HG02642 (cell line): Measurements from ENCODE around the gene MACROD1.
A peak's percentile ranks its signal among the peaks of the same experiment; 100 is the strongest.
"Not testable (repeated sequence)": the region's sequence is repeated elsewhere in the genome, so short reads cannot be mapped to it uniquely, and the experiment has no call there.

Experiments used
- ATAC-seq: cut with Tn5 transposase; IDR thresholded peaks from one replicate; pipeline ENCODE4 v1.9.1; 2021; ENCODE audit warnings: mild to moderate bottlenecking; ENCODE audit not compliant: unreplicated experiment, poor library complexity

Gene MACROD1

GRCh38 chr11:63986156-63986931 is 179.6 kb downstream of the MACROD1 start, which contains the start of gene OTUB1:
Gene OTUB1 (plus strand): TSS chr11:63986438. CDS start chr11:63986457, 19 bp downstream.
- ATAC-seq: peak; percentile 91

- ATAC-seq: peak; percentile 51
These were observed 180.1 kb downstream of the MACROD1 start for GRCh38 chr11:63985812-63986155.

GRCh38 chr11:63979426-63979825 is 186.5 kb downstream of the MACROD1 start:
- ATAC-seq: no peak

GRCh38 chr11:63978551-63979239 is 187.2 kb downstream of the MACROD1 start:
- ATAC-seq: no peak

- peak; percentile 94 for ATAC-seq
These were observed 191.4 kb downstream of the MACROD1 start, which contains the start of gene COX8A for GRCh38 chr11:63974259-63975143. Gene COX8A (plus strand): TSS chr11:63974620. CDS start chr11:63974681, 61 bp downstream.

GRCh38 chr11:63973912-63974258 is 192.0 kb downstream of the MACROD1 start:
- not testable (repeated sequence) for ATAC-seq

GRCh38 chr11:63970902-63971301 is 195.0 kb downstream of the MACROD1 start:
- ATAC-seq: no peak

GRCh38 chr11:63969461-63969860 is 196.5 kb downstream of the MACROD1 start:
- ATAC-seq: no peak

- no peak for ATAC-seq
These were observed 199.5 kb downstream of the MACROD1 start for GRCh38 chr11:63966444-63966843.

- ATAC-seq: not testable (repeated sequence)
These were observed 202.0 kb downstream of the MACROD1 start for GRCh38 chr11:63963895-63964294.

GRCh38 chr11:63961608-63962412 is 204.1 kb downstream of the MACROD1 start:
- ATAC-seq: no peak

GRCh38 chr11:63958008-63958407 is 207.9 kb downstream of the MACROD1 start:
- no peak for ATAC-seq

GRCh38 chr11:63952570-63952969 is 213.3 kb downstream of the MACROD1 start:
- ATAC-seq: no peak

- ATAC-seq: no peak
These were observed 214.0 kb downstream of the MACROD1 start for GRCh38 chr11:63951779-63952536.
